ENCODE measurements around the gene LAMTOR2. TPM values are rescaled to one million over a fixed set of nuclear protein-coding genes. Genes with fewer than 3 reads are reported as not detected.

LAMTOR2 gene
- polyA plus RNA-seq, 1 donor (not counting 4 experiments of a cell fraction or from before 2014, with no cell fraction given), result 67.5 TPM

- Histone ChIP-seq H4K20me1 (ENCODE audit: control insufficient read depth, extremely low read depth, insufficient read depth, low read length) (no peaks in the 10 kb centered on the region), H3K27me3 (ENCODE audit: control insufficient read depth, extremely low read depth, insufficient read depth, low read length) (no peaks in the 10 kb centered on the region), H3K36me3 (ENCODE audit: control insufficient read depth in 2 of 2, extremely low read depth in 1 of 2, insufficient read depth in 2 of 2, low read length in 2 of 2) (no peaks in the 10 kb centered on the region), H3K9me3 (ENCODE audit: control insufficient read depth, low read depth, low read length) (no peaks in the 10 kb centered on the region), H3K9me1 (ENCODE audit: control insufficient read depth, extremely low read depth, insufficient read depth, low read length) (no peaks in the 10 kb centered on the region), H3K9ac (ENCODE audit: control insufficient read depth, extremely low read depth, insufficient read depth, low read length) (peak overlapping the region; percentile 58), H3K4me2 (ENCODE audit: control insufficient read depth, extremely low read depth, insufficient read depth, low read depth, low read length) (peak overlapping the region; percentile 83), H3K4me1 (ENCODE audit: control insufficient read depth, extremely low read depth, insufficient read depth, low read length) (peaks cover 4% of the 10 kb centered on the region), H3K79me2 (ENCODE audit: control insufficient read depth, insufficient read depth, low read length) (no peaks in the 10 kb centered on the region), H2AFZ (ENCODE audit: control insufficient read depth, low read length) (no peak overlapping the region), H3K4me3 (ENCODE audit: control insufficient read depth in 2 of 3, extremely low read depth in 1 of 3, insufficient read depth in 2 of 3, low read depth in 1 of 3, low read length in 3 of 3) (peak overlapping the region; percentile 65 to 85 (median 84)), H3K27ac (ENCODE audit: control insufficient read depth, insufficient read depth, low read length) (no peak overlapping the region)
- dilution Hi-C loops (cut with MboI; ENCODE audit: extremely low pct_ligation_motif_present, low sequenced_read_pairs), result no loop called here
- TF ChIP-seq EZH2 (IDR thresholded peaks at IDR 0.05; ENCODE audit: low read length), result no peak
- no peak for TF ChIP-seq CTCF (optimal IDR thresholded peaks at IDR 0.05 in 1 of 3, IDR thresholded peaks at IDR 0.05 in 1 of 3, conservative IDR thresholded peaks at IDR 0.05 in 1 of 3; ENCODE audit: extremely low read depth in 1 of 3, insufficient read depth in 2 of 3, low read length in 3 of 3)
- DNase-seq (ENCODE audit: low read depth, low spot score) (no peak), FAIRE-seq (no peak)
Measured at GRCh38 chr1:156081917-156082308, 27.3 kb downstream of the LAMTOR2 start.

- Histone ChIP-seq H4K20me1 (ENCODE audit: control insufficient read depth, extremely low read depth, insufficient read depth, low read length) (no peaks in the 10 kb centered on the region), H3K9me3 (ENCODE audit: control insufficient read depth, low read depth, low read length) (no peaks in the 10 kb centered on the region), H3K9ac (ENCODE audit: control insufficient read depth, extremely low read depth, insufficient read depth, low read length) (peak within 1 kb of the TSS; percentile 58), H3K79me2 (ENCODE audit: control insufficient read depth, insufficient read depth, low read length) (no peaks in the 10 kb centered on the region), H3K9me1 (ENCODE audit: control insufficient read depth, extremely low read depth, insufficient read depth, low read length) (no peaks in the 10 kb centered on the region), H3K4me2 (ENCODE audit: control insufficient read depth, extremely low read depth, insufficient read depth, low read depth, low read length) (peak within 1 kb of the TSS; percentile 83), H3K4me3 (ENCODE audit: control insufficient read depth in 2 of 3, extremely low read depth in 1 of 3, insufficient read depth in 2 of 3, low read depth in 1 of 3, low read length in 3 of 3) (peak within 1 kb of the TSS; percentile 65 to 85 (median 84)), H3K27me3 (ENCODE audit: control insufficient read depth, extremely low read depth, insufficient read depth, low read length) (no peaks in the 10 kb centered on the region), H3K36me3 (ENCODE audit: control insufficient read depth in 2 of 2, extremely low read depth in 1 of 2, insufficient read depth in 2 of 2, low read length in 2 of 2) (no peaks in the 10 kb centered on the region), H2AFZ (ENCODE audit: control insufficient read depth, low read length) (peak within 1 kb of the TSS; percentile 95), H3K4me1 (ENCODE audit: control insufficient read depth, extremely low read depth, insufficient read depth, low read length) (peaks cover 4% of the 10 kb centered on the region), H3K27ac (ENCODE audit: control insufficient read depth, insufficient read depth, low read length) (no peak within 1 kb of the TSS)
- TF ChIP-seq CTCF (optimal IDR thresholded peaks at IDR 0.05 in 1 of 3, IDR thresholded peaks at IDR 0.05 in 1 of 3, conservative IDR thresholded peaks at IDR 0.05 in 1 of 3; ENCODE audit: extremely low read depth in 1 of 3, insufficient read depth in 2 of 3, low read length in 3 of 3), result no peak
- TF ChIP-seq EZH2 (IDR thresholded peaks at IDR 0.05; ENCODE audit: low read length), result no peak
- dilution Hi-C loops (cut with MboI; ENCODE audit: extremely low pct_ligation_motif_present, low sequenced_read_pairs), result no loop called here
- DNase-seq (ENCODE audit: low read depth, low spot score), result no peak
- FAIRE-seq, result no peak
Measured at GRCh38 chr1:156082309-156083091, 27.9 kb downstream of the LAMTOR2 start, which contains the start of gene MEX3A. Gene MEX3A (minus strand): TSS chr1:156082465. CDS start chr1:156081998, 467 bp downstream.

All from keratinocyte (primary cell).